Smooth muscle cell of the coronary artery (primary cell): ENCODE measurements around the gene FAM149B1. TPM values are rescaled to one million over a fixed set of nuclear protein-coding genes. Genes with fewer than 3 reads are reported as not detected.

Experiments used
- total RNA-seq: library from RNA; depleted of rRNA; stranded (reverse); fragments of >200 nt; gene quantifications from 2 replicates; pipeline ENCODE4 v1.2.3, GENCODE V29; 2014; ENCODE audit warnings: low replicate concordance

FAM149B1 gene
- total RNA-seq = 28.4 and 53.4 TPM in 2 replicates

GRCh38 chr10:73167783-73168464 lies at the start of gene FAM149B1, which contains the start of gene ECD:
Gene FAM149B1, plus strand, starts transcription at chr10:73168119. Its CDS starts 221 bp downstream, at chr10:73168340.
Gene ECD, minus strand, starts transcription at chr10:73168008. Its CDS starts 4,071 bp downstream, at chr10:73163937.

GRCh38 chr10:73246646-73247508 lies 79.0 kb downstream of the FAM149B1 start, which contains the start of gene DNAJC9:
Gene DNAJC9, minus strand, starts transcription at chr10:73247255. Its CDS starts 66 bp downstream, at chr10:73247189.

GRCh38 chr10:73252445-73253224 lies 84.7 kb downstream of the FAM149B1 start, which contains the start of gene MRPS16:
Gene MRPS16, minus strand, starts transcription at chr10:73252644. Its CDS starts 162 bp downstream, at chr10:73252482.

Other genes starting within 250 kb of the FAM149B1 start
- gene PLA2G12B, start 213.3 kb upstream of the FAM149B1 start, total RNA-seq = not detected in 2 replicates
- 206 and 253 TPM in 2 replicates for gene P4HA1, start 71.3 kb upstream of the FAM149B1 start, total RNA-seq
- gene NUDT13, start 57.7 kb upstream of the FAM149B1 start, total RNA-seq = 0.59 and 0.75 TPM in 2 replicates
- 10.8 and 17.5 TPM in 2 replicates for gene ECD, start 111 bp upstream of the FAM149B1 start, total RNA-seq
- gene DNAJC9, start 79.1 kb downstream of the FAM149B1 start, total RNA-seq = 13.3 and 25.7 TPM in 2 replicates
- 59.3 and 75.2 TPM in 2 replicates for gene MRPS16, start 84.5 kb downstream of the FAM149B1 start, total RNA-seq
- gene CFAP70, start 190.7 kb downstream of the FAM149B1 start, total RNA-seq = 0.30 and 0.94 TPM in 2 replicates
- gene ANXA7, start 245.9 kb downstream of the FAM149B1 start, total RNA-seq = 82.7 and 89.0 TPM in 2 replicates